Measurements from ENCODE around the gene BLOC1S1. TPM values are rescaled to one million over a fixed set of nuclear protein-coding genes. Genes with fewer than 3 reads are reported as not detected.

Gene BLOC1S1
- total RNA-seq, 4 donors from 2014 or later = 255 to 434 (median 300) TPM

GRCh38 chr12:55726971-55727370 lies 11.1 kb downstream of the BLOC1S1 start:
- in situ Hi-C loops (cut with MboI; ENCODE audit: low sequenced_read_pairs in 4 of 4) (loop anchor here in 1 of 4 donors (10.0 kb wide), 1 partner anchor 52 kb away; no protein-coding TSS in a partner anchor), intact Hi-C loops (cut with DNase I; ENCODE audit: low total_unique reads) (loop anchor here (5.0 to 10.0 kb wide), 6 partner anchors 390 to 1732 kb away; partner anchors contain the start of genes BAZ2A, NAB2, NACA and RPL41)
- peaks cover 29 to 48% of the 10 kb centered on the region in 2 donors for H3K4me1 ChIP-seq
- ATAC-seq (no peak), DNase-seq (peak in 1 of 2 donors; percentile 30)
- no peaks in the 10 kb centered on the region for H3K27me3 ChIP-seq
- H3K9me3 ChIP-seq = no peaks in the 10 kb centered on the region
- H3K27ac ChIP-seq = peak overlapping the region; percentile 99 to 100 (median 99)
- peak overlapping the region; percentile 84 to 96 (median 92) for H3K4me3 ChIP-seq
- no peak for TF ChIP-seq CTCF (IDR thresholded peaks at IDR 0.05 in 4 of 5, conservative IDR thresholded peaks at IDR 0.05 in 1 of 5)
- H3K36me3 ChIP-seq = peaks cover 0 to 30% of the 10 kb centered on the region in 2 donors

GRCh38 chr12:55727643-55728185 lies 11.9 kb downstream of the BLOC1S1 start:
- Histone ChIP-seq H3K9me3 (no peaks in the 10 kb centered on the region), H3K36me3 (peaks cover 0 to 30% of the 10 kb centered on the region in 2 donors), H3K4me3 (peak overlapping the region; percentile 84 to 96 (median 92)), H3K4me1 (peaks cover 29 to 48% of the 10 kb centered on the region in 2 donors), H3K27ac (peak overlapping the region; percentile 99 to 100 (median 99)), H3K27me3 (no peaks in the 10 kb centered on the region)
- TF ChIP-seq POLR2A (IDR thresholded peaks at IDR 0.05) = peak; percentile 42 to 59
- TF ChIP-seq CTCF (IDR thresholded peaks at IDR 0.05 in 4 of 5, conservative IDR thresholded peaks at IDR 0.05 in 1 of 5) = no peak
- DNase-seq (peak; percentile 74 to 82), ATAC-seq (peak; percentile 15 to 32)
- in situ Hi-C loops (cut with MboI; ENCODE audit: low sequenced_read_pairs in 4 of 4) = loop anchor here in 1 of 4 donors (10.0 kb wide), 1 partner anchor 53 kb away; no protein-coding TSS in a partner anchor
- intact Hi-C loops (cut with DNase I; ENCODE audit: low total_unique reads) = loop anchor here (2.0 to 10.0 kb wide), 7 partner anchors 89 to 1733 kb away; partner anchors contain the start of genes BAZ2A, NAB2, NACA and RPL41

- no peaks in the 10 kb centered on the region for H3K9me3 ChIP-seq
- in situ Hi-C loops (cut with MboI; ENCODE audit: low sequenced_read_pairs in 4 of 4) = loop anchor here in 1 of 4 donors (10.0 kb wide), 1 partner anchor 54 kb away; no protein-coding TSS in a partner anchor
- peaks cover 0 to 30% of the 10 kb centered on the region in 2 donors for H3K36me3 ChIP-seq
- DNase-seq = peak; percentile 68 to 74
- peaks cover 29 to 45% of the 10 kb centered on the region in 2 donors for H3K4me1 ChIP-seq
- peak; percentile 14 to 29 for ATAC-seq
- peak overlapping the region; percentile 84 to 96 (median 92) for H3K4me3 ChIP-seq
- TF ChIP-seq POLR2A (IDR thresholded peaks at IDR 0.05) (no peak), CTCF (IDR thresholded peaks at IDR 0.05 in 4 of 5, conservative IDR thresholded peaks at IDR 0.05 in 1 of 5) (no peak)
- peak overlapping the region; percentile 99 to 100 (median 99) for H3K27ac ChIP-seq
- intact Hi-C loops (cut with DNase I; ENCODE audit: low total_unique reads) = loop anchor here (2.0 to 10.0 kb wide), 7 partner anchors 88 to 1734 kb away; partner anchors contain the start of genes BAZ2A, NAB2, NACA and RPL41
- no peaks in the 10 kb centered on the region for H3K27me3 ChIP-seq
These were observed 12.5 kb downstream of the BLOC1S1 start for GRCh38 chr12:55728186-55728938.

GRCh38 chr12:55728939-55729818 lies 13.3 kb downstream of the BLOC1S1 start, which contains the start of gene CD63:
Gene CD63 (minus strand): TSS chr12:55729009. CDS start chr12:55728341, 668 bp downstream.
- in situ Hi-C loops (cut with MboI; ENCODE audit: low sequenced_read_pairs in 4 of 4) = loop anchor here in 1 of 4 donors (10.0 kb wide), 1 partner anchor 54 kb away; no protein-coding TSS in a partner anchor
- intact Hi-C loops (cut with DNase I; ENCODE audit: low total_unique reads) = loop anchor here (1.0 to 10.0 kb wide), 8 partner anchors 88 to 1734 kb away; partner anchors contain the start of genes BAZ2A, NAB2, NACA and RAB5B
- DNase-seq (peak; percentile 88 to 93), ATAC-seq (peak; percentile 76 to 84)
- Histone ChIP-seq H3K36me3 (peaks cover 0 to 28% of the 10 kb centered on the region in 2 donors), H3K27me3 (no peaks in the 10 kb centered on the region), H3K27ac (peak within 1 kb of the TSS; percentile 99 to 100 (median 99)), H3K4me3 (peak within 1 kb of the TSS; percentile 84 to 96 (median 92)), H3K4me1 (peaks cover 24 to 36% of the 10 kb centered on the region in 2 donors), H3K9me3 (no peaks in the 10 kb centered on the region)
- TF ChIP-seq POLR2A (IDR thresholded peaks at IDR 0.05) = peak; percentile 93 to 95
- TF ChIP-seq CTCF (IDR thresholded peaks at IDR 0.05 in 4 of 5, conservative IDR thresholded peaks at IDR 0.05 in 1 of 5) = no peak

Measured in gastrocnemius medialis (tissue), 4 donors.